ENCODE data around the gene LMNA.

DNA sequence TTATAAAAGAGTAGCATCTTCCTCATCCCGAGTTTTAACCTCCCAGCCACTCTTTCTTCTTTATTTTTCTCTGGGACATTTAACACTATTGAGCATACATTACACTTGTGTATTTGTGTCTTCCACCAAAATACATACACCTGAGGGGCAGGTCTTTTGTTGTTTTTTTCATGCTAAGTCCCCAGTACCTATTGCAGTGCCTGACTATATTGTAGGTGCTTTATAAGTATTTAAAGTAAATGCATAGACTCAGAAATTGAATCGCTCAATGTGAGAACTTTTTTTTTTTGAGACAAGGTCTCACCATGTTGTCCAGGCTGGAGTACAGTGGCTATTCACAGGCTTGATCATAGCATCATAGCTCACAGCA lies 31.1 kb downstream of the LMNA start:
- TF ChIP-seq, protein P1, sequence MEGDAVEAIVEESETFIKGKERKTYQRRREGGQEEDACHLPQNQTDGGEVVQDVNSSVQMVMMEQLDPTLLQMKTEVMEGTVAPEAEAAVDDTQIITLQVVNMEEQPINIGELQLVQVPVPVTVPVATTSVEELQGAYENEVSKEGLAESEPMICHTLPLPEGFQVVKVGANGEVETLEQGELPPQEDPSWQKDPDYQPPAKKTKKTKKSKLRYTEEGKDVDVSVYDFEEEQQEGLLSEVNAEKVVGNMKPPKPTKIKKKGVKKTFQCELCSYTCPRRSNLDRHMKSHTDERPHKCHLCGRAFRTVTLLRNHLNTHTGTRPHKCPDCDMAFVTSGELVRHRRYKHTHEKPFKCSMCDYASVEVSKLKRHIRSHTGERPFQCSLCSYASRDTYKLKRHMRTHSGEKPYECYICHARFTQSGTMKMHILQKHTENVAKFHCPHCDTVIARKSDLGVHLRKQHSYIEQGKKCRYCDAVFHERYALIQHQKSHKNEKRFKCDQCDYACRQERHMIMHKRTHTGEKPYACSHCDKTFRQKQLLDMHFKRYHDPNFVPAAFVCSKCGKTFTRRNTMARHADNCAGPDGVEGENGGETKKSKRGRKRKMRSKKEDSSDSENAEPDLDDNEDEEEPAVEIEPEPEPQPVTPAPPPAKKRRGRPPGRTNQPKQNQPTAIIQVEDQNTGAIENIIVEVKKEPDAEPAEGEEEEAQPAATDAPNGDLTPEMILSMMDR (IDR thresholded peaks at IDR 0.05), result no peak
- TF ChIP-seq POLR2AphosphoS5 (IDR thresholded peaks at IDR 0.05), result no peak
- TF ChIP-seq POLR2A (IDR thresholded peaks at IDR 0.05), result no peak
- TF ChIP-seq EP300 (IDR thresholded peaks at IDR 0.05), result no peak

Measured in stomach (tissue), 4 donors.